Parathyroid adenoma (tissue), 2 donors: Measurements from ENCODE around the gene POLR3H.
"Not testable (repeated sequence)": the region's sequence is repeated elsewhere in the genome, so short reads cannot be mapped to it uniquely, and the experiment has no call there.

Source experiments
- H2AFZ ChIP-seq: fragments of 300-600 bp; sonication (generic); one replicate; pipeline ENCODE4 v1.7.0; 2017; ENCODE audit warnings: antibody characterized with exemption, mild to moderate bottlenecking
- H3K27ac ChIP-seq: fragments of 300-600 bp; sonication (generic); one replicate; pipeline ENCODE4 v1.7.0; 2017
- H3K27me3 ChIP-seq: fragments of 300-600 bp; sonication (generic); one replicate; pipeline ENCODE4 v1.7.0; 2017; ENCODE audit warnings: low read length; ENCODE audit not compliant: control insufficient read depth, insufficient read depth
- H3K36me3 ChIP-seq: fragments of 300-600 bp; sonication (generic); one replicate; pipeline ENCODE4 v1.7.0; 2017; ENCODE audit warnings: low read length; ENCODE audit not compliant: control insufficient read depth, insufficient read depth
- H3K4me1 ChIP-seq: fragments of 300-600 bp; sonication (generic); one replicate; pipeline ENCODE4 v1.7.0; 2017; ENCODE audit warnings: control low read depth
- H3K4me2 ChIP-seq: fragments of 300-600 bp; sonication (generic); one replicate; pipeline ENCODE4 v1.7.0; 2017; ENCODE audit warnings: low read length
- H3K4me3 ChIP-seq: fragments of 300-600 bp; sonication (generic); one replicate; pipeline ENCODE4 v1.7.0; 2017; ENCODE audit warnings: low read depth, low read length
- H3K79me2 ChIP-seq: fragments of 300-600 bp; sonication (generic); one replicate; pipeline ENCODE4 v1.7.0; 2017; ENCODE audit warnings: control low read depth
- H3K9ac ChIP-seq: fragments of 300-600 bp; sonication (generic); one replicate; pipeline ENCODE4 v1.7.0; 2017; ENCODE audit warnings: mild to moderate bottlenecking
- H3K9me3 ChIP-seq: fragments of 300-600 bp; sonication (generic); one replicate; pipeline ENCODE4 v1.7.0; 2017; ENCODE audit warnings: low read length; ENCODE audit not compliant: control insufficient read depth
- CTCF ChIP-seq: fragments of 300-600 bp; sonication (generic); IDR thresholded peaks from one replicate; pipeline ENCODE4 v1.7.0; 2017; ENCODE audit warnings: antibody characterized with exemption, mild to moderate bottlenecking
- donor health status: primary hyperparathyroidism.

POLR3H gene

GRCh38 chr22:41543854-41544670, at the start of gene POLR3H:
TSS of gene POLR3H (minus strand) at chr22:41544470. CDS start at chr22:41544101, 369 bp downstream.
- Histone ChIP-seq H3K79me2 (peaks cover 3% of the 10 kb centered on the region), H3K27ac (peak within 1 kb of the TSS; percentile 75), H3K4me3 (peak within 1 kb of the TSS; percentile 91), H3K27me3 (no peaks in the 10 kb centered on the region), H3K9ac (no peak within 1 kb of the TSS), H2AFZ (peak within 1 kb of the TSS; percentile 88), H3K4me2 (peak within 1 kb of the TSS; percentile 99), H3K9me3 (no peaks in the 10 kb centered on the region), H3K4me1 (no peaks in the 10 kb centered on the region), H3K36me3 (no peaks in the 10 kb centered on the region)
- peak; percentile 57 for TF ChIP-seq CTCF

GRCh38 chr22:41593336-41593960, 49.2 kb upstream of the POLR3H start:
- not testable (repeated sequence) for H3K27me3 ChIP-seq, H3K9ac ChIP-seq, H3K4me1 ChIP-seq, H2AFZ ChIP-seq, H3K9me3 ChIP-seq, H3K27ac ChIP-seq, H3K36me3 ChIP-seq, H3K4me2 ChIP-seq, H3K79me2 ChIP-seq, H3K4me3 ChIP-seq

GRCh38 chr22:41589391-41590241, 45.3 kb upstream of the POLR3H start, which contains the start of gene PMM1:
TSS of gene PMM1 (minus strand) at chr22:41589840. CDS start at chr22:41589805, 35 bp downstream.
- Histone ChIP-seq H2AFZ (peak within 1 kb of the TSS; percentile 75), H3K9ac (peak within 1 kb of the TSS; percentile 37), H3K4me2 (peak within 1 kb of the TSS; percentile 97), H3K4me1 (no peaks in the 10 kb centered on the region), H3K79me2 (no peaks in the 10 kb centered on the region), H3K9me3 (no peaks in the 10 kb centered on the region), H3K36me3 (no peaks in the 10 kb centered on the region), H3K27me3 (no peaks in the 10 kb centered on the region), H3K4me3 (peak within 1 kb of the TSS; percentile 94), H3K27ac (peak within 1 kb of the TSS; percentile 42)
- no peak for TF ChIP-seq CTCF

GRCh38 chr22:41587347-41587723, 43.1 kb upstream of the POLR3H start:
- Histone ChIP-seq H3K4me1 (no peaks in the 10 kb centered on the region), H3K36me3 (no peaks in the 10 kb centered on the region), H3K4me3 (no peak overlapping the region), H3K9ac (no peak overlapping the region), H3K27me3 (no peaks in the 10 kb centered on the region), H3K79me2 (no peaks in the 10 kb centered on the region), H2AFZ (no peak overlapping the region), H3K4me2 (no peak overlapping the region), H3K9me3 (no peaks in the 10 kb centered on the region), H3K27ac (no peak overlapping the region)
- TF ChIP-seq CTCF, result no peak

- Histone ChIP-seq H3K4me3 (no peak overlapping the region), H3K9me3 (no peaks in the 10 kb centered on the region), H3K4me1 (no peaks in the 10 kb centered on the region), H3K27ac (no peak overlapping the region), H3K4me2 (no peak overlapping the region), H2AFZ (no peak overlapping the region), H3K36me3 (no peaks in the 10 kb centered on the region), H3K9ac (no peak overlapping the region), H3K79me2 (no peaks in the 10 kb centered on the region), H3K27me3 (no peaks in the 10 kb centered on the region)
- no peak for TF ChIP-seq CTCF
These were observed 41.6 kb upstream of the POLR3H start for GRCh38 chr22:41585898-41586297.
